Gastrocnemius medialis (tissue), 4 donors: ENCODE data around the gene TTC39C. TPM values are rescaled to one million over a fixed set of nuclear protein-coding genes. Genes with fewer than 3 reads are reported as not detected.

ENCODE experiments used
- ATAC-seq, 2 donors: fragments of 150-250 bp; one replicate each; pipeline ENCODE4 v1.9.1; 2016
- DNase-seq, 2 donors: peaks; one replicate each; pipeline ENCODE4 v3.0.0-alpha.2; 2019
- H3K27ac ChIP-seq, 4 donors: fragments of 200-600 bp; sonication (generic); 1 replicate in 1 of 4; 2 replicates in 3 of 4; pipeline ENCODE4 v1.5.1; 2016 to 2018; ENCODE audit warnings: mild to moderate bottlenecking in 2 of 4, moderate library complexity in 1 of 4
- H3K27me3 ChIP-seq, 3 donors: fragments of 200-600 bp; sonication (generic) in 2 of 3; 1 replicate in 1 of 3; 2 replicates in 2 of 3; pipeline versions ENCODE4 v1.5.1 to v1.6.0; 2016 to 2019; ENCODE audit warnings: mild to moderate bottlenecking in 1 of 3, moderate library complexity in 1 of 3
- H3K36me3 ChIP-seq, 2 donors: fragments of 200-600 bp; sonication (generic) in 1 of 2; one replicate each; pipeline ENCODE4 v1.5.1; 2017 to 2018
- H3K4me1 ChIP-seq, 2 donors: fragments of 200-600 bp; sonication (generic) in 1 of 2; one replicate each; pipeline ENCODE4 v1.5.1; 2016 to 2017; ENCODE audit warnings: mild to moderate bottlenecking in 2 of 2
- H3K4me3 ChIP-seq, 4 donors: fragments of 200-600 bp; sonication (generic) in 3 of 4; 1 replicate in 1 of 4; 2 replicates in 3 of 4; pipeline ENCODE4 v1.5.1; 2016 to 2019; ENCODE audit warnings: mild to moderate bottlenecking in 2 of 4
- H3K9me3 ChIP-seq, 3 donors: fragments of 200-600 bp; sonication (generic) in 2 of 3; 1 replicate in 1 of 3; 2 replicates in 2 of 3; pipeline ENCODE4 v1.5.1; 2016 to 2019
- CTCF ChIP-seq, 5 experiments: fragments of 450-650 bp in 3 of 5; fragments of 200-600 bp in 2 of 5; sonication (generic) in 2 of 5; IDR thresholded peaks in 4 of 5; conservative IDR thresholded peaks in 1 of 5; 1 replicate in 4 of 5; 2 replicates in 1 of 5; pipeline ENCODE4 v1.5.1; 2016 to 2019; ENCODE audit warnings: antibody characterized with exemption in 5 of 5, mild to moderate bottlenecking in 3 of 5, moderate library complexity in 3 of 5
- POLR2A ChIP-seq, 2 donors: fragments of 450-650 bp; IDR thresholded peaks; one replicate each; pipeline ENCODE4 v1.6.1; 2017; ENCODE audit warnings: antibody characterized with exemption in 2 of 2, mild to moderate bottlenecking in 2 of 2, moderate library complexity in 2 of 2
- in situ Hi-C, 4 donors: fragments of 200-750 bp; cut with MboI; loops; one replicate each; pipeline versions ENCODE4 v1.15.0 to v1.8.0; 2017; ENCODE audit warnings: low sequenced_read_pairs in 4 of 4
- intact Hi-C: fragments of 100-400 bp; cut with DNase I; formaldehyde crosslinking; loops from one replicate; pipeline ENCODE4 v1.15.1; 2023; ENCODE audit warnings: low total_unique reads
- total RNA-seq, 4 donors: library from RNA; depleted of rRNA; stranded (reverse); fragments of >200 nt; gene quantifications; one replicate each; pipeline versions ENCODE4 v1.1.0 to v1.2.3, GENCODE V29; 2016

Gene TTC39C
- total RNA-seq, 4 donors from 2014 or later: 0.71 to 1.8 (median 1.5) TPM

- in situ Hi-C loops: no loop called here
- no peaks in the 10 kb centered on the region for H3K36me3 ChIP-seq
- intact Hi-C loops: no loop called here
- no peaks in the 10 kb centered on the region for H3K9me3 ChIP-seq
- DNase-seq (no peak), ATAC-seq (no peak)
- no peak overlapping the region for H3K27ac ChIP-seq
- peaks cover 10 to 11% of the 10 kb centered on the region in 2 donors for H3K4me1 ChIP-seq
- TF ChIP-seq POLR2A (IDR thresholded peaks at IDR 0.05) (no peak), CTCF (IDR thresholded peaks at IDR 0.05 in 4 of 5, conservative IDR thresholded peaks at IDR 0.05 in 1 of 5) (peak in 1 of 5 experiments; percentile 15)
- H3K27me3 ChIP-seq: peaks cover 31 to 50% (median 40%) of the 10 kb centered on the region in 3 donors
- H3K4me3 ChIP-seq: no peak overlapping the region
Observed at GRCh38 chr18:24016643-24017042, 2.1 kb downstream of the TTC39C start.

GRCh38 chr18:24018299-24018886 is 3.8 kb downstream of the TTC39C start:
- no peak overlapping the region for H3K27ac ChIP-seq
- H3K36me3 ChIP-seq: no peaks in the 10 kb centered on the region
- in situ Hi-C loops (no loop called here), intact Hi-C loops (no loop called here)
- H3K9me3 ChIP-seq: no peaks in the 10 kb centered on the region
- peaks cover 31 to 50% (median 40%) of the 10 kb centered on the region in 3 donors for H3K27me3 ChIP-seq
- DNase-seq: no peak
- H3K4me1 ChIP-seq: peaks cover 10 to 11% of the 10 kb centered on the region in 2 donors
- ATAC-seq: no peak
- TF ChIP-seq CTCF (IDR thresholded peaks at IDR 0.05 in 4 of 5, conservative IDR thresholded peaks at IDR 0.05 in 1 of 5): no peak
- no peak for TF ChIP-seq POLR2A (IDR thresholded peaks at IDR 0.05)
- H3K4me3 ChIP-seq: no peak overlapping the region

- H3K27ac ChIP-seq: no peak overlapping the region
- H3K4me3 ChIP-seq: no peak overlapping the region
- H3K9me3 ChIP-seq: no peaks in the 10 kb centered on the region
- peaks cover 31 to 41% (median 35%) of the 10 kb centered on the region in 3 donors for H3K27me3 ChIP-seq
- no peaks in the 10 kb centered on the region for H3K36me3 ChIP-seq
- peaks cover 6 to 11% of the 10 kb centered on the region in 2 donors for H3K4me1 ChIP-seq
- in situ Hi-C loops (no loop called here), intact Hi-C loops (no loop called here)
- DNase-seq (no peak), ATAC-seq (no peak)
- no peak for TF ChIP-seq POLR2A (IDR thresholded peaks at IDR 0.05)
- no peak for TF ChIP-seq CTCF (IDR thresholded peaks at IDR 0.05 in 4 of 5, conservative IDR thresholded peaks at IDR 0.05 in 1 of 5)
Observed at GRCh38 chr18:24019641-24020331, 5.2 kb downstream of the TTC39C start.

GRCh38 chr18:24021505-24021904 is 7.0 kb downstream of the TTC39C start:
- H3K4me1 ChIP-seq: no peaks in the 10 kb centered on the region
- in situ Hi-C loops (no loop called here), intact Hi-C loops (no loop called here)
- peaks cover 19 to 26% (median 19%) of the 10 kb centered on the region in 3 donors for H3K27me3 ChIP-seq
- no peaks in the 10 kb centered on the region for H3K9me3 ChIP-seq
- ATAC-seq: no peak
- TF ChIP-seq CTCF (IDR thresholded peaks at IDR 0.05 in 4 of 5, conservative IDR thresholded peaks at IDR 0.05 in 1 of 5) (no peak), POLR2A (IDR thresholded peaks at IDR 0.05) (no peak)
- H3K4me3 ChIP-seq: no peak overlapping the region
- no peak overlapping the region for H3K27ac ChIP-seq
- DNase-seq: no peak
- H3K36me3 ChIP-seq: no peaks in the 10 kb centered on the region
